ENCODE results near the gene SUN1. TPM values are rescaled to one million over a fixed set of nuclear protein-coding genes. Genes with fewer than 3 reads are reported as not detected.

The SUN1 gene
- total RNA-seq, 1 experiment from 2014 or later: 252 TPM

DNA sequence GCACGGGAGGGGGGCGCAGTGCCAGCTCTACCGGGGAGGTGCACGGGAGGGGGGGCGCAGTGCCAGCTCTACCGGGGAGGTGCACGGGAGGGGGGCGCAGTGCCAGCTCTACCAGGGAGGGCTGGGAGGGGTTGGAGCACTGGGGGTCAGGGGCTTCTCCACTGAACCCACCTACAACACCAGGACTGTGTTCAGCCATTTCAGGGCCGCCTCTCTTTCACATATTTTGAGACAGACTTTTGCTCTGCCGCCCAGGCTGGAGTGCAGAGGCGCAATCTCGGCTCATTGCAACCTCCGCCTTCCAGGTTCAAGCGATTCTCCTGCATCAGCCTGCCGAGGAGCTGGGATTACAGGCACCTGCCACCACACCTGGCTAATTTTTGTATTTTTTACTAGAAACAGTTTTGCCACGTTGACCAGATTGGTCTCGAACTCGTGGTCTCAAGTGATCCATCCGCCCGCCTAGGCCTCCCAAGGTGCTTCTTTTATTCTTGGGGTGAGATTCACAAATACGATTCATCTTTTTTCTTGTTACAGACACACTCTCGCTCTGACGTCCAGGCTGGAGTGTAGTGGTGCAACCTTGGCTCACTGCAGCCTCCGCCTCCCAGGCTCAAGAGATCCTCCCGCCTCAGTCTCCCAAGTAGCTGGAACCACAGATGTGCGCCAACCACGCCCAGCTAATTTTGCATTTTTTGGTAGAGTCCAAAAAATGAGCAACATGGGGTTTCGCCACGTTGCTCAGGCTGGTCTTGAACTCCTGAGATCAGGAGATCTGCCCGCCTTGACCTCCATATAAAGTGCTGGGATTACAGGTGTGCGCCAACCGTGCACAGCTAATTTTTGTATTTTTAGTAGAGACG, 85.2 kb downstream of the SUN1 start:
- TF ChIP-seq, protein P1, sequence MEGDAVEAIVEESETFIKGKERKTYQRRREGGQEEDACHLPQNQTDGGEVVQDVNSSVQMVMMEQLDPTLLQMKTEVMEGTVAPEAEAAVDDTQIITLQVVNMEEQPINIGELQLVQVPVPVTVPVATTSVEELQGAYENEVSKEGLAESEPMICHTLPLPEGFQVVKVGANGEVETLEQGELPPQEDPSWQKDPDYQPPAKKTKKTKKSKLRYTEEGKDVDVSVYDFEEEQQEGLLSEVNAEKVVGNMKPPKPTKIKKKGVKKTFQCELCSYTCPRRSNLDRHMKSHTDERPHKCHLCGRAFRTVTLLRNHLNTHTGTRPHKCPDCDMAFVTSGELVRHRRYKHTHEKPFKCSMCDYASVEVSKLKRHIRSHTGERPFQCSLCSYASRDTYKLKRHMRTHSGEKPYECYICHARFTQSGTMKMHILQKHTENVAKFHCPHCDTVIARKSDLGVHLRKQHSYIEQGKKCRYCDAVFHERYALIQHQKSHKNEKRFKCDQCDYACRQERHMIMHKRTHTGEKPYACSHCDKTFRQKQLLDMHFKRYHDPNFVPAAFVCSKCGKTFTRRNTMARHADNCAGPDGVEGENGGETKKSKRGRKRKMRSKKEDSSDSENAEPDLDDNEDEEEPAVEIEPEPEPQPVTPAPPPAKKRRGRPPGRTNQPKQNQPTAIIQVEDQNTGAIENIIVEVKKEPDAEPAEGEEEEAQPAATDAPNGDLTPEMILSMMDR (IDR thresholded peaks at IDR 0.05; ENCODE audit: unreplicated experiment): no peak
- no TSS peak for BruUV-seq (replicated peaks)

DNA sequence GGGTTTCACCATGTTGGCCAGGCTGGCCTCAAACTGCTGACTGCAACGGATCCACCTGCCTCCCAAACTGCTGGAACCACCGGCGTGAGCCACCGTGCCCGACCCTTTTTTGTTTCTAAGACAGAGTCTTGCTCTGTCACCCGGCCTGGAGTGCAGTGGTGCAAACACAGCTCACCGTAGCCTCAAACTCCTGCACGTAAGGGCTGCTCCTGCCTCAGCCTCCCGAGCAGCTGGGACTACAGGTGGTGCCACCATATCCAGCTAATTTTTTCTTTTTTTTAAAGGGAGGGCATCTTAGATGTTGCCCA, 85.8 kb downstream of the SUN1 start:
- peaks cover 84% of the 10 kb centered on the region for H3K36me3 Mint-ChIP-seq (ENCODE audit: insufficient read depth, unreplicated experiment)
- CTCF ChIA-PET: interaction anchor here (1.0 kb wide), 1 partner anchor 11 kb away, joined by 4 read pairs; no protein-coding TSS in a partner anchor
- no peak for DNase-seq
- H3K4me1 Mint-ChIP-seq (ENCODE audit: low read depth, unreplicated experiment): peaks cover 68% of the 10 kb centered on the region
- H3K27ac Mint-ChIP-seq (ENCODE audit: unreplicated experiment): peak overlapping the region; percentile 69
- H3K4me3 Mint-ChIP-seq (ENCODE audit: low read depth, unreplicated experiment): no peak overlapping the region
- no peaks in the 10 kb centered on the region for H3K9me3 Mint-ChIP-seq (ENCODE audit: low read depth, unreplicated experiment)
- no peaks in the 10 kb centered on the region for H3K27me3 Mint-ChIP-seq (ENCODE audit: unreplicated experiment)
- TF ChIP-seq, protein P1 (IDR thresholded peaks at IDR 0.05; ENCODE audit: unreplicated experiment): no peak
- BruUV-seq (replicated peaks): no TSS peak
- intact Hi-C loops (cut with micrococcal nuclease; ENCODE audit: unreplicated experiment): no loop called here

More for the DNA sequence above, 85.2 kb downstream of the SUN1 start:
- CTCF ChIA-PET: interaction anchor here (1.0 kb wide), 1 partner anchor 10 kb away, joined by 4 read pairs; no protein-coding TSS in a partner anchor
- H3K27me3 Mint-ChIP-seq (ENCODE audit: unreplicated experiment): no peaks in the 10 kb centered on the region
- H3K4me3 Mint-ChIP-seq (ENCODE audit: low read depth, unreplicated experiment): no peak overlapping the region
- no peak for DNase-seq
- intact Hi-C loops (cut with micrococcal nuclease; ENCODE audit: unreplicated experiment): no loop called here
- H3K27ac Mint-ChIP-seq (ENCODE audit: unreplicated experiment): peak overlapping the region; percentile 69
- H3K4me1 Mint-ChIP-seq (ENCODE audit: low read depth, unreplicated experiment): peaks cover 69% of the 10 kb centered on the region
- no peaks in the 10 kb centered on the region for H3K9me3 Mint-ChIP-seq (ENCODE audit: low read depth, unreplicated experiment)
- H3K36me3 Mint-ChIP-seq (ENCODE audit: insufficient read depth, unreplicated experiment): peaks cover 83% of the 10 kb centered on the region

DNA sequence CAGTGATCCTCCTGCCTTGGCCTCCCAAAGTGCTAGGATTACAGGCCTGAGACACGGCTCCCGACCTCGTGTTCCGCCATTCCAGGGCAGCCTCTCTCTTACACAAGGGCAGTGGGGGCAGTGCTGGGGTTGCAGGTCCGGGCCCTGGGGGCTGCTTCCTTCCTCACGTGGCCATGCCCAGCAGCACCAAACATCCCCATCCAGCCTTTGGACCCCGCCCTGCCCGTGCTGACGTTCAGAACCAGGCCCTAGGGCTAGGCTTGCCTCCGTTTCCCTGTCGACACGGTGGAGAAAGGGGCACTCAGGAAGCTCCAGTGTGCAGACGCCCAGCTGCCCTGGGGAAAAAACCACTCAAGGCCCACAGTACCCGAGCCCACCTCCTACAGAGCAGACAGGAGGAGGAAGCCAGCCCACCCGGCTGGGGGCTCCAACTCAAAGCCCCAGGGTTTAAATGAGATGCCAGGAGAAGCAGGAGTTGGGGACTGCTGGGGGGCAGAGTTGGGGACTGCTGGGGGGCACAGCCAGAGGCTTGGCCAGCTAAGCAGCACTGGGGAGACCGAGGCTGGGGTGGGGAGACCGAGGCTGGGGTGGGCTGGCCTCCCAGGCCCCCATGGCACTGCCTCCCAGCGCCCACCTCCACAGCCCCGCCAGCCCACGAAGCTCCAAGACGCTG, 86.3 kb downstream of the SUN1 start:
- Mint-ChIP-seq H3K4me1 (ENCODE audit: low read depth, unreplicated experiment) (peaks cover 68% of the 10 kb centered on the region), H3K27me3 (ENCODE audit: unreplicated experiment) (no peaks in the 10 kb centered on the region), H3K9me3 (ENCODE audit: low read depth, unreplicated experiment) (no peaks in the 10 kb centered on the region), H3K36me3 (ENCODE audit: insufficient read depth, unreplicated experiment) (peaks cover 84% of the 10 kb centered on the region), H3K27ac (ENCODE audit: unreplicated experiment) (peak overlapping the region; percentile 33), H3K4me3 (ENCODE audit: low read depth, unreplicated experiment) (no peak overlapping the region)
- BruUV-seq (replicated peaks): no TSS peak
- CTCF ChIA-PET: no interaction called here
- DNase-seq: no peak
- TF ChIP-seq, protein P1 (IDR thresholded peaks at IDR 0.05; ENCODE audit: unreplicated experiment): no peak
- intact Hi-C loops (cut with micrococcal nuclease; ENCODE audit: unreplicated experiment): no loop called here

DNA sequence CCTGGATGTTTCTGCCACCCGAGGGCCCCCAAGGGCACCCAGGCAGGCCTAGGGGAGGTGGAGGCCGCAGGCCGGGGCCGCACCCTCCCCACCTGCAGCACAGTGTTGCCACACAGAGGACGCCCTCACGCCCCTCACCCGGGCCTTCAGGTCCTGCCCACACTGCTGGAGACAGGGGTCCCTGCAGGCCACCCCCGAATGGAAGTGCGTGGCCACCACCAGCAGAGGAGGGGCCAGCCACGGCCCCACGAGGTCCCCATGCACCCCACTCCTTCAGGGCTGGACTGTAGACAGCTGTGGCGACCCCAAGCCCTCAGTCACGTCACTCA, 86.8 kb downstream of the SUN1 start:
- Mint-ChIP-seq H3K27ac (ENCODE audit: unreplicated experiment) (peak overlapping the region; percentile 12), H3K4me3 (ENCODE audit: low read depth, unreplicated experiment) (no peak overlapping the region), H3K9me3 (ENCODE audit: low read depth, unreplicated experiment) (no peaks in the 10 kb centered on the region), H3K36me3 (ENCODE audit: insufficient read depth, unreplicated experiment) (peaks cover 82% of the 10 kb centered on the region), H3K4me1 (ENCODE audit: low read depth, unreplicated experiment) (peaks cover 65% of the 10 kb centered on the region), H3K27me3 (ENCODE audit: unreplicated experiment) (no peaks in the 10 kb centered on the region)
- BruUV-seq (replicated peaks): no TSS peak
- intact Hi-C loops (cut with micrococcal nuclease; ENCODE audit: unreplicated experiment): no loop called here
- DNase-seq: no peak
- CTCF ChIA-PET: no interaction called here
- TF ChIP-seq, protein P1 (IDR thresholded peaks at IDR 0.05; ENCODE audit: unreplicated experiment): no peak
